ENCODE results near the gene PEAK3.

The PEAK3 gene

DNA sequence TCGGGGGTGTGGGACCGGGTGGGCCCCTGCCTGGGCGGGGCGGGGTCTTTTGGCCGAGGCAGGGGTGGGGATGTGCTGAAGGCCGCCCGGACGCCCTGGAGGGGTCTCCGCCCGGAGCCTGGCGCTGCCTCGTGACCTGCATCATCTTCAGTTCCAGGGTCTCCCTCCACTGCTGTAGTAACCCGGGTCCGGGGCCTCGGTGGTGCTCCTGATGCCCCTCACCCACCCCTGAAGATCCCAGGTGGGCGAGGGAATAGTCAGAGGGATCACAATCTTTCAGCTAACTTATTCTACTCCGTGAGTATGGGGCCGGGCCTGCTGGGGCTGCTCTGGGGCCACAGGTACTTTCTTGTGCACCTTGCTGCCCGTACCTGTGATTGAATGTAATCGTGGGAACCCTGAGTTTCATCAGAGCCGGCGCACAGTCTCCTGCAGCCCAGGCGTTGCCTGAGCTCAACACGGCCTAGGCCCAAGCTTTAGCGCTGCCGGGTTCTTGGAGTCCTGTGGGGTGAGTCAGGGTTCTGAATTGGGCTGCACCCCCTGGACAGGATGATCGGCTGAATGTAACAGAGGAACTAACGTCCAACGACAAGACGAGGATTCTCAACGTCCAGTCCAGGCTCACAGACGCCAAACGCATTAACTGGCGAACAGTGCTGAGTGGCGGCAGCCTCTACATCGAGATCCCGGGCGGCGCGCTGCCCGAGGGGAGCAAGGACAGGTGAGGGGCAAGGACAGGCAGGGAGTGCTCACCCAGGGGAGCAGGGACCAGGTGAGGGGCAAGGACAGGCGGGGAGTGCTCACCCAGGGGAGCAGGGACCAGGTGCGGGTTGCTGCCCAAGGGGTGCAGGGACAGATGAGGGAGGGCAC, 10.5 kb downstream of the PEAK3 start:
- DNase-seq (ENCODE audit: low read depth in 1 of 2, low spot score in 1 of 2): no peak

DNA sequence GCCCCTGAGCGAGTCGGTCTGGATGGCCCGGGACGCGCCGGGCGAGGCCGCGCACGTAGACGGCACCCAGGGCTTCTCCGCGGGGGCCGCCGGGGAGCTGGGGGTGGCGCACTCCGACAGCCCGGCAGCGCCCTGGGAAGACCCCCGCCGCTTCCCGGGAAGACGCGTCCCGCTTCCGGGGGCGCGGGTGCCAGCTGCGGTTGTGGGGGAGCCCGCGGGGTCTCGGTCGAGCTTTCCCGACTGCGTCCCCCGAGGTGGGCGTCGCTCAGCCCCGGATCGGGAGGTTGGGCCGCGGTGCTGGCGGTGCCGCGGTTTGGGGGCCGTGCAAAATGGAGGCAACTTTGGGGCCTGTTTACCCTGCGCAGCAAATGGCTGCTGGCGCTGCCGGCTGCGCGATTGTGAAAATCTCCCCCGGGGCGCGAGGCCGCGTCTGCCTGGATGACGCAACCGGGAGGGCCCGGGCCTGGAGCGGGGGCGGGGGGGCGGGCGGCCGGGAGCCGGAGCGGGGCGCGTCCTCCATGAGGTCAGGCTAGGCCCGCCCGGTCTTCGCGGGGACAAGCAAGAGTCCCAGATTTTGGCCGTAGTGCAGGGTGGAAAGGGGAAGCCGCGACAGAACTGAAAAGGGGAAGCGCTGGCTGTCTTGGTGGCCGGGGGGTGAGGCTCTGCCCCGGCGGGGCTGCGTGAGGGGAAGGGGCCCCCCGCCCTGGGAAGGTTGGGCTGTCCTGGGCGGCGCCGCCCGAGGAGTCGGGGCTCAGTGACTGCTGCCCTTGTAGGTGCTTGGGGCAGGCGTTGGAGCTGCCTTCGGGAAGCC, 11.3 kb downstream of the PEAK3 start:
- peak in 1 of 2 donors; percentile 72 for DNase-seq (ENCODE audit: low read depth in 1 of 2, low spot score in 1 of 2)

DNA sequence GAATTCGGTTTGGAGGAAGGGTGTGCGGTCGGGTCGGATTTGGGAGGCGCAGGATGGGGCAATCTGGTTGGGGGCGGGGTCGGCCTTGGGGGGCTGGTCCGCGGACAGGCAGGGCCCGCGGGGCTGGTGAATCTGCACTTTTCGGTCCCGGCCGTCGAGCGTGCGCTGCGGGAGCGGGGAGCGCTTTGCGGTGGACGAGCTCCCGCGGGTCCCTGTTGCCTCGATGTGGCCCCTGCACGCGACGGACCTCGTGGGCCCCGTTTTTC, 11.9 kb downstream of the PEAK3 start:
- DNase-seq (ENCODE audit: low read depth in 1 of 2, low spot score in 1 of 2): no peak

DNA sequence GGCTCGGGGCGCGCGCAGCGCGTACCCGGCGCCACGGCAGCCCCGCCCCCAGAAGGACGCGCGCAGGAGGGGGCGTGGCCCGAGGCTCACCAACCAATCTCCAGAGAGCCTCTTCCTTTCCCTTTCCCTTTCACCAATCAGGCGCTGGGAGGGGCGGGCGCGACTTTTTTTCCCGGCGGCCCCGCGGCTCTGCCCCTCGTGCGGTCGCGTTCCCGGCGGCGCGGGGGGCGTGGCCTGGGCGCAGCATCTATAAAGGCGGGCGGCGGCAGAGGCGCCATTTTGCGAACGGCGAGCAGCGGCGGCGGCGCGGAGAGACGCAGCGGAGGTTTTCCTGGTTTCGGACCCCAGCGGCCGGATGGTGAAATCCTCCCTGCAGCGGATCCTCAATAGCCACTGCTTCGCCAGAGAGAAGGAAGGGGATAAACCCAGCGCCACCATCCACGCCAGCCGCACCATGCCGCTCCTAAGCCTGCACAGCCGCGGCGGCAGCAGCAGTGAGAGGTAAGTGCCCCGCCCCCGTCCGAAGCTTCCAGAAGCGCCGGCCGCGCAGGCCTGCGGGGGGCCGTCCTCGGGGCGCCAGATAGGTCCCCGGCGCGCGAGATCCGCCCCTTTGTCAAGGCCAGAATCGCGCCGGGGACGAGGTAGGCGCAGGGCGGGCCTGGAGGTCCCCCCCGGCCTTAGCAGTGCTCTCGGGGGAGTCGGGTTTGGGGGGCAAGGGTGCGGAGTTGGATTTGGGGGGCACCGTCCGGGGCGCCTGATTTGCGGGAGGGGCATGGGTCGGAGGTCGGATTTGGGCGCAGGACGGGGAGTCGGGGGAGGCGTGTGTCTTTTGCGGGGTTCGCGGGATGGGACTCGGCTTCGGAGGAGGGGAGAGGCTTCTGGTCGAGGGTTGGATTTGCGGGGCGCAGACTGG, 12.5 kb downstream of the PEAK3 start:
- peak; percentile 99 for DNase-seq (ENCODE audit: low read depth in 1 of 2, low spot score in 1 of 2)

DNA sequence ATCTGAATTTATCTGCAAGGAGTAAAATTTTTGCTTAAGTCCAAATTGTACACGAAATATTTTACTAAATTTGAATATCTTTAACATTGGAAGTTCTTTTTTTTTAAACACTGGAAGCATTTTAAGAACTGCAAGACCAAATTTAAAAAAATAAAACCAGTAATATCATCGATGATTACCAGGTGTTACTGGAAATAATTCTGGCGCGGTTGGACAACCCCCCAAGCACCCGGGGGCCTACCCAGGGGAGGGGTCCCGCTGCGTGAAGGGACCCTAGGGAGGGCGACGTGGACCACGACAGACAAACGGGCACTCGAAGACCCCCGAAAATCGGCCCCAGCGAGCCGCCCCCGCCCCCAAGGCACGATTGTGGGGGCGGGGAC, 13.1 kb downstream of the PEAK3 start:
- DNase-seq (ENCODE audit: low read depth in 1 of 2, low spot score in 1 of 2): no peak

DNA sequence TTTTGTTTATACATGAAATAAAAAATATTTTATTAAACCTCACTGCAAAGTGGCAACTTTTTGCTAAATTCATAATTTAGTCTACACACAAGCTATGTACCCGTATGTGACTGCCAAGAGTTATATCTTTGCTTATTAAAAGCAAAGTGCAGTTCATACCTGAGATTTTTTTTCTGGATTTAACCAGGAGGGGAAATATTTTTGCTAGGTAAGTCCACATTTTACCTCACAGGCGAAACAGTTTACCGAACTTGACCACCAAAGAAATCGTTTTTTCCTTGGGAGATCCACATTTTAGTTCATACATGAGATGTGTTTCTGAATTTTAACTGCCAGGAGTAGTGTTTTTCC, 13.5 kb downstream of the PEAK3 start:
- DNase-seq (ENCODE audit: low read depth in 1 of 2, low spot score in 1 of 2): no peak

DNA sequence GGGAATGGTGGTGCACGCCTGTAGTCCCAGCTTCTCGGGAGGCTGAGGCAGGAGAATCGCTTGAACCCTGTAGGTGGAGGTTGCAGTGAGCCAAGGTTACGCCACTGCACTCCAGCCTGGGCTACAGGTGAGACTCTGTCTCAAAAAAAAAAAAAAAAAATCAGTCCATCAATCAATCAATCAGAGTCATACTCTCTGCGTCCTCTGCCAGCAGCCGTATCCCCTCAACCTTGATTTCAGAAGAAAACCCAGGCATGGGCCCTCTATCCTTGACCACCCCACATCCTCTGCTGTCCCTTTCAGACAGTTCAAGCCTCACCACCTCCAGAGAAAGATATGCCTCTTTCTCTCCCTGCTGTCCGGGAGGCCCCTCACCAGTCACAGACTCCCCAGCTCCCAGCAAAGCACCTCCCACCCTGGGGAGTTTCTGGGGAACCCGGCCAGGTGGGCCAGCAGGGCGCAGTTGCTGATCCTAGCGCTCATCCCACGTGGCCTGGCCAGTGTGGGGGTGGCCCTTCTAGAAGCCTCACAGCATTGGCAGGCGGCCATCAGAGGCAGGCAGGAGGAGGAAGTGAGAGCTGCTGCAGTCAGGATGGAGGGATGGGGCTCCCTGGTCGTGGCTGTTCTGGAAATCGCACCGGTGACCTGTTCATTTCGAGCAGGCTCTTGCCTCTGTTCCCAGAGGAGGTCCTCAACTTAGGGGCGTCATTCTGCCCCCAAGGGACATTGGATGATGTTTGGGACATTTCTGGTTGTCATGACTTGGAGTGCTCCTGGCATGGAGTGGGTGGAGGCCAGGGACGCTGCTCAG, 15.6 kb downstream of the PEAK3 start:
- DNase-seq (ENCODE audit: low read depth in 1 of 2, low spot score in 1 of 2): no peak

DNA sequence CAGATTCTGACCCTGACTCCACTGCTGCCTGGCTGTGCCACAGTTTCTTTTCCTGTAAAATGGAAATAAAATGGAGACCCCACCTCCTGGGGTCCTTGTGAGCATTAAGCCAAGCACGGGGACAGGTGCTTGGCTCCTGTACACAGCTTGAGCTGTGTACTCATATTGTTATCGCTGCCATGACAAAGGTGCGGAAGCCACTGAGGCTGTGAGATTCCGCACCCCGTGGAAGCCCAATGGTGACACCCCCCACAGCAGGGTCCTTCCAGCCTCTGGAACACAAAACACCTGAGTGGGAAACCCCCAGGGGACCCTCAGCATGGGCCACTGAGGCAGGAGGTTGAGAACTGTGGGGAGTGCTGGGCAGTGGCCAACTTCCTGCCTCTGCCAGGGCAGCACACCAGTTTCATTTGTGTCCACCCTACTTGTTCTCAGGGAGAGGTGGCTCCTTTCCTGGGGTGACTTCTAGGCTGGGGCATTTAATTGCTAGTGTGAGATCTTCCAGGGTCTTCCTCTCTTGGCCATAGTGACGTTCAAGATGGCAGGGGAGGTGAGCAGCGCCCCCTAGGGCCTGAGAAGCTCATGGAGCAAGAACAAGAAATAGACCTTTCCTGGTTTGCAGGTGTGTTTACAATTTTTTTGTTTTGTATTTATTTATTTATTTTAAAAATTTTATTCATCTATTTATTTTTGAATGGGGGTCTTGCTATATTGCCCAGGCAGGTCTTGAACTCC, 20.4 kb downstream of the PEAK3 start:
- no peak for DNase-seq (ENCODE audit: low read depth in 1 of 2, low spot score in 1 of 2)

DNA sequence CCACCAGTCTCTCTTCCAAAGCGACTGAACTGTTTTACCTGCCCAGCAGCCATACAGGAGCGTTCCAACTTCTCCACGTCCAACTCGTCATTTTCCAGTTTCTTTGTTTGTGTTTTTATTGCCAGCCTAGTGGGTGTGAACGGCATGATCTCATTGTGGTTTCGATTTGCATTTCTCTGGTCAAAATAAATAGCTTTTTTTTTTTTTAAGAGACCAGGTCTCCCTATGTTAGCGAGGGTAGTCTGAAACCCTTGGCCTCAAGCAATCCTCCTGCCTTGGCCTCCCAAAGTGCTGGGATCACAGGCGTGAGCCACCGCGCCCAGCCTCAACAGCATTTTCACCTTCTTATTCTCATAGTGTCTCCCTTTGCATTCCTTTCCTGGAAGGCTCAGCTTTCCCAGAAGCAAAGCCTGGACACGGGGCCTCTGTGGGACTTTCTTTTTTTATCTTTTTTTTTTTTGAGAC, 21.6 kb downstream of the PEAK3 start:
- no peak for DNase-seq (ENCODE audit: low read depth in 1 of 2, low spot score in 1 of 2)

DNA sequence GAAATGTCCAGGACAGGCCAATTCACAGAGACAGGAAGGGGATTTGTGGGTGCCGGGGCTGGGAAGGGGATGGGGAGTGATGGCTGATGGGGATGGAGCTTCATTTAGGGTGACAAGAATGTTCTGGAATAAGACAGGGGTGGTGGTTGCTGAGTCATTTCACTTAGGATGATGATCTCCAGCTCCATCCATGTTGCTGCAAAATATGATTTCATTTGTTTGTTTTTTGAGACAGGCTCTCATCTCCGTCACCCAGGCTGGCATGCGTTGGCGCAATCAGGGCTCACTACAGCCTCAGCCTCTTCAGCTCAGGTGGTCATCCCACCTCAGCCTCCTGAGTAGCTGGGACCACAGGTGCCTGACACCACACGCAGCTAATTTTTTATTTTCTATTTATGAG, 22.6 kb downstream of the PEAK3 start:
- DNase-seq (ENCODE audit: low read depth in 1 of 2, low spot score in 1 of 2): no peak

DNA sequence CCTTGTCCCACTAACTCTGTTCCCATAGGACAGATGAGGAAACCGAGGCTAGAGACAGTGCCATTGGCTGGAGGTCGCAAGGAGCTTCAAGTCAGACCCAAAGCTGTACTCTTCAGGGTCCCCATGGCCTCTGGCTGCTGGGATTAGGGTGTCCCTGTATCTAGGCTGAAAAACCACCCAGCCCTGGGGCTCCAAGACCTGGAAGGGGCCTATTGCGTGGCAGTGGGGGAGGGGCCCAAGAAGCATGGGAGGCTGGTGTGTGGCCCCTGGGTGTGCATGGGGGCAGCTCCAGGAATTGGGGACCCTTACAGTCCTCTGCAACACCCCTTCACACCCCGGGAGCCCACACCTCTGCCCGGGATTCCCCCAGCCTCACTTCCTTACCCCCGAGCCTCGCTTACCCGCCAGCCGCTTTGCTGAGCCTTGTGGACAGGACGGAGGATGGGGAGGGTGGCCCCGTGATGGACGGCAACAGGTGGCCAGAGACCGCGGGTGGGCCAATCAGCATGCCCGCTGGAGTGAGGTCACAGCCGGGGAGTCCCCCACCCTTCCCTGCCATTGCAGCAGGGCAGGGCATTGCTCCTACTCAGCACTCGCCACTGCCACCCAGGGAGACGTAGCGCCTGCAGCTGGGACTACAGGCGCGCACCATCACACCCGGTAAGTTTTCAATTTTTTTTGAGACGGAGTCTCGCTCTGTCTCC, 25.8 kb downstream of the PEAK3 start, which contains the start of gene JSRP1:
Gene JSRP1 (minus strand): TSS at position 436 of the 704 bp plus-strand sequence. CDS start 1,103 bp downstream, outside the sequence.
- DNase-seq (ENCODE audit: low read depth in 1 of 2, low spot score in 1 of 2): no peak

DNA sequence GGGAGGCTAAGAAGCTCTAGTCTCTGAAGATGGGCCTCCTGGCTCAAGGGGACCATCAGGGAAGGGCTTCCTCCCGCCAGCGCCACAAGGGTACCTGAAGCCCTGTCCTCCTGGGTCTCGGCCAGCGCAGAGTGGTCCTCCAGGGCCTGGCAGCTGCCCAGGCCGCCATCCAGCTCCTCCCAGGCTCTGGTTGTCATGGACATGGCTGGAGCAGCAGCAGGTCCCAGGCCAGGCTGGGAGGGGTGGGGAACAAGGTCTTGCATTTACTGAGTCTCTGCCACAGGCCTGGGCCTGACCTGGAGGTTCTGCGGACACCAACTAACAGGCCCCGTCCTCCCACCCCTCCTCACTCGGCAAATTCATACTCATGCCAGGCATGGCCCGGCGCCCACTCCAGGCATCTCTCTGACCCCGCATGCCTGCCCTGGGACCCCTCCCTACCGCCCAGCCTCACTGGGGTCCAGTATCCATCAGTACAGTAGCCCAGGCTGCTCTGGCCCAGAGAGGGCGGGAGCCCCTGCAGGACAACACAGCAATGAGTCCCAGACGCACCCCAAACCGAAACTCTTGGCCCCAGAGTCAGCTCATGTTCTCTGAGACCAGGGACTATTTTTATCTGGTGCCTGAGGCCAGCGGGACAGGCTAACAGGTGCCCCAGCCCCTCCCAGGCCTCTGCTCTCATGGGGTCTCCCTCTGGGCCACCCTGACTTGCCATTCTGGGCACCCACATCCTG, 26.7 kb downstream of the PEAK3 start:
- no peak for DNase-seq (ENCODE audit: low read depth in 1 of 2, low spot score in 1 of 2)

DNA sequence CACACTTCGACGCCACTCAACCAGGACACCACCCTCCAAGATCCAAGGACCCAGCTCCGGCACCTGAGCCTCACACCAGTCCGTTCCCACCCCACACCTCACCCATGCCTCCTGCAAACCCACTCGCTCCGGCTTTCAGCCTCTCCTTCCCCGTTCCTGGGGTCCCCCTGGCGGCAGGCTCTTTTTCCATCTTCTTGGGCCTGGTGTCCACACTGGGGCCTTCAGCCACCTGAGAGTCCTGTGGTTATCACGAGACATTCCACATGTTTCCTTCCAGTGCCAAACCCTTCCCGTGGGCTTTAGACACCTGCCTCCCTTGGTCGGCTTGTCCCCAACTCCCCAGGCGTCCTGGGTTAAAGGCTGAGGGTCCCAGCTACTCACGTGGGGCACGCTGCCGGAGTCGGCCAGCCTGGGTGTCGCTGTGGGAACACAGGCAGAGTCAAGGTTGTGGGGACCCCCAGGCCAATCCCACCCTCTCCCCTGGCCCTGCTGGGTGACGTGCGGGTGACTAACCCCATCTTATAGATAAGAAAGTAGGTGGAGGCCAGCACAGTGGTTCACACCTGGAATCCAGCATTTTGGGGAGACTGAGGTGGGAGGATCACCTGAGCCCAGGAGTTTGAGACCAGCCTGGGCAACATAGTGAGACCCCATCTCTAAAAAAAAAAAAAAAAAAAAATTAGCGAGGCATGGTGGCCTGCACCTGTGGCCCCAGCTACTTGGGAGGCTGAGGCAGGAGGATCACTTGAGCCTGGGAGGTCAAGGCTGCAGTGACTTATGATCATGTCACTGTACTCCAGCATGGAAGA, 27.7 kb downstream of the PEAK3 start:
- no peak for DNase-seq (ENCODE audit: low read depth in 1 of 2, low spot score in 1 of 2)

DNA sequence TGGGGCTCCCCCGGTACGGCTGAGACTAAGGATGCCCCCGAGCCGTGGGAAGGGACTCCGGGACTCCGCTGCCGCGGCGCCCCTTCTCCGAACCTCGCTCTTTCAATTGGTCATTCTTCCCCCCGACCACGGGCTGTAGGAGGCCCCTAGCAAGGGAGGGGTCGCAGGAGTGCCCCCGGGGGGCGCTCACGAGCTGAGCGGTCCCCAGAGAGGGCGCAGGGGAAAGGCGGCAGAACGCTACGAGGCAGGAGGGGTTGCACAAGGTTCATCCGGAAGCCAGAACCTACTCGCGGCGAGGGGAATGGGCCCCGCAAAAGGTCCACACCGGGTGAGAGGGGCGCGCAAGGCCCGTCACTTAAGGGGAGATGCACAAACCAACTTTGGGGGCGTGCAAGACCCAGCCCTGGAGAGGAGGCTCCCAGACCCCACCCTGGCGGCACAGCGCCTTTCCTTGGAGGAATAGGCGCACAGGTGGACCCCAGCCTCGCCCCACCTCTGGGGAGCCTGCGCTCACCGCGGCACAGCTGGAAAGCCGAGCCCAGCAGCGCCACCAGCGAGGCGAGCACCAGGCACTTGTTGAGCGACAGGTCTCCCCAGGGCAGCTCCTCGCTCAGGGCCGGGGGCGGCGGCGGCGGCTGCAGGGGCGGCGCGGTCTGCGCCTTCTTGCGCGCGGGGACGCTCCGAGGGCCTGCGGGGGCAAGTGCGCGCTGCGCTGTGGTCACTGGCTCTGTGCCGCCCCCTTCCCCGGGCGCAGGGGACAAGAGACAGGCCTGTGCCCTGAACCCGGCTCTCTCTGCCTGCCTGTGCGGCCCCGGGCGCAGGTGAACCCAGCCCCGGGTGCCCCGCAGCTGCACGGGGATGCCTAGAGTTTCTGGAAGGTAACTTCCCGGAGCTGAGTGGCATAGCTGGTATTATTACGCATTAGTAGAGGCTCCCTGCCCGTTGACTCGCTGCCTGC, 28.6 kb downstream of the PEAK3 start:
- peak in 1 of 2 donors; percentile 25 for DNase-seq (ENCODE audit: low read depth in 1 of 2, low spot score in 1 of 2)

DNA sequence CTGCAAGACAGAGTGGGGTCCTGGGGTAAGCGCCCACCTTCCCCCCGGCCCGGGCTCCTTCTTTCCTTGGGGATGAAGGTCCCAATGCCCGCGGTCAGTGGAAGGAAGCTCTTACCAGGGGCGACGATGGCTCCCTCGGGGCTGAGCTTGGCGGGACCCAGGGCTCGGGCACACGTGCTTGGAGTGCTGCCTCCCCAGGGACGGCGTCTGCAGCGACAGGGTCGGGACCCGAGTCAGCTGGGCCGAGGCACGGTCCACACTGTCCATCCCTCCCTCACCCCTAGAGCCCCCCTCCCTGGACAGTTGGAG, 29.2 kb downstream of the PEAK3 start:
- no peak for DNase-seq (ENCODE audit: low read depth in 1 of 2, low spot score in 1 of 2)

DNA sequence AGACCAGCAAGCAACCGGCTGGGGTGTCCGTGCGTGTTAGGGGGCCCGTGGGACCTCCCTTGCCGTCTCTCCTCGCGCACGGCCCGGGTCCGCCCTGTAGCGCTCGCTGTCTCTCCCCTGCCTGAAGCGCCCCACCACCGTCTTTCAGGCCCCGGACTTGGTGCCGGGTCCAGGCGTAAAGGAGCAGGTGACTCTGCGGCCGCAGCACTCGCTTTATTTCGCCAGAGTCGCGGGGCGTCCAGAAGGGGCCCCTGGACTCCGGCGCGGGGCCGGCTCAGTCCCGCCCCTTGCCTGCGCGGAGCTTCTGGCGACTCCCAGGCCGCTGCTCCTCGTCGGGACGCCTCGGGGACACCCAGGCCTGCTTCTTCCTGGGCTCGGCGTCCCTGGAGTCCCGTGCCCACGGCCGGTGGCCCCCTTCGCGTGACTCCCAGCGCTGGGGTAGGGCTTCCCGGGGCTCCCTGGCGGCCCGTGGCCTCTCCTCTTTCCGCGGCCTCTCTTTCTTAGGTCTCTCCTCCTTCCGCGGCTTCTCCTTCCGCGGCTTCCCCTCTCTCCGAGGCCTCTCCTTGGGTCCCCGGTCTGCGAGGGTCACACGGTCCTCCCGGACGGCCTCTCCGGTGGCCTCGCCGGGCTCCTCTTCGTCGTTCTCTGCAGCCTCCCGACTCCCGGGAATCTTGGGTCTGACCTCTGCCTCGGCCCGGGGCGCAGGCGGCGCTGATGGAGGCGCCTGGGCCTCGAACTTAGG, 29.7 kb downstream of the PEAK3 start:
- no peak for DNase-seq (ENCODE audit: low read depth in 1 of 2, low spot score in 1 of 2)
